VCaP (cell line): Measurements from ENCODE around the gene UBAC1.

Experiments used
- H3K27ac ChIP-seq: fragments of 450-650 bp; 2 replicates; pipeline ENCODE4 v1.5.1; 2017
- CTCF ChIP-seq: fragments of 450-650 bp; conservative IDR thresholded peaks from 2 replicates; pipeline ENCODE4 v1.5.1; 2017; ENCODE audit warnings: mild to moderate bottlenecking, moderate library complexity

Gene UBAC1

GRCh38 chr9:135959814-135960213 lies 1.4 kb downstream of the UBAC1 start:
- no peak for TF ChIP-seq CTCF
- H3K27ac ChIP-seq = peak overlapping the region; percentile 92

DNA sequence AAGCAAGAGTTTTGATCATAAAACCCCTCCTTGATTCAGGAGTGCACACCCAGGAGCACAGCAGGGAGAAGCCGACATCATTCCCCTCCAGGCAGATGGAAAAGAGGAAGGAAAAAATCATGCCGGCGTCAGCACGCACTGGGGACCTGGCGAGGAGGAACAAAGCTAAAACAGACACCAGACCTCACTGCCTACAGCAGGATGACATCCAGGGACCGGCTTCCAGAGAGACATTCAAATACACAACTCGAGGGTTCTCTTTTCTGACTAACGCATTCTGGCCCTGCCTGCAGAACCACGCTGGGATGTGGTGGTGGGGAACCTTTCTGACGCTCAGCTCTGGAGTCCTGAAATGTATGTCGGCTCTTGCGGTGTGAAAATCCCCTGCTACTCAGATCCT lies 2.7 kb downstream of the UBAC1 start:
- 0 out of 2 replicates have a peak overlapping the region, but pooled peaks have one; percentile 5 for H3K27ac ChIP-seq
- TF ChIP-seq CTCF = no peak

- H3K27ac ChIP-seq = no peak overlapping the region
- no peak for TF ChIP-seq CTCF
Observed at GRCh38 chr9:135957431-135957830, 3.7 kb downstream of the UBAC1 start.

- no peak for TF ChIP-seq CTCF
- no peak overlapping the region for H3K27ac ChIP-seq
Observed at GRCh38 chr9:135956802-135957174, 4.4 kb downstream of the UBAC1 start.

- no peak overlapping the region for H3K27ac ChIP-seq
- no peak for TF ChIP-seq CTCF
Observed at GRCh38 chr9:135955934-135956801, 5.0 kb downstream of the UBAC1 start.

- no peak for TF ChIP-seq CTCF
- H3K27ac ChIP-seq = peak overlapping the region; percentile 73
Observed at GRCh38 chr9:135952664-135953206, 8.4 kb downstream of the UBAC1 start.

GRCh38 chr9:135951889-135952663 lies 9.1 kb downstream of the UBAC1 start:
- no peak for TF ChIP-seq CTCF
- peak overlapping the region; percentile 73 for H3K27ac ChIP-seq

DNA sequence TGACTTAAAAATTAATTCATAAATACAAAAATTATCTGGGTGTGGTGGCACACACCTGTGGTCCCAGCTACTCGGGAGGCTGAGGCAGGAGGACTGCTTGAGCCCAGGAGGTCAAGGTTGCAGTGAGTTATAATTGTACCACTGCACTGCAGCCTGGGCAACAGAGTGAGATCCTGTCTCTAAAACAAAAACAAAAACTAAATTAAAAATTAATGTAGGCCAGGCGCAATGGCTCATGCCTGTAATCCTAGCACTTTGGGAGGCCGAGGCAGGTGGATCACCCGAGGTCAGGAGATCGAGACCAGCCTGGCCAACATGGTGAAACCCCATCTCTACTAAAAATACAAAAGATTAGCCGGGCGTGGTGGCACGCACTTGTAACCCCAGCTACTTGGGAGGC lies 9.9 kb downstream of the UBAC1 start:
- H3K27ac ChIP-seq = peak overlapping the region; percentile 73

DNA sequence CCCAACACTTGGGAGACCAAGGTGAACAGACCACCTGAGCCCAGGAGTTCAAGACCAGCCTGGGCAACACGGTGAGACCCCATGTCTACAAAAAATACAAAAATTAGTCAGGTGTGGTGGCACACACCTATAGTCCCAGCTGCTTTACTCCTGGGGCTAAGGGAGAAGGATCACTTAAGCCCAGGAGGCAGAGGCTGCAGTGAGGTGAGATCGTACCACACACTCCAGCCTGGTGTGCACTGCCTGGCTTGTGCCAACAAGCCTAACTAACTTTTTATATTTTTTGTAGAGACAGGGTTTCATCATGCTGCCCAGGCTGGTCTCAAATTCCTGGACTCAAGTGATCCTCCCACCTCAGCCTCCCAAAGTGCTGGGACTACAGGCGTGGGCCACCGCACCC lies 10.3 kb downstream of the UBAC1 start:
- peak overlapping the region; percentile 73 for H3K27ac ChIP-seq
